GM19397 (cell line): ENCODE data around the gene PHF19.

Experiments
- ATAC-seq: cut with Tn5 transposase; IDR thresholded peaks from one replicate; pipeline ENCODE4 v1.9.1; 2021; ENCODE audit warnings: mild to moderate bottlenecking, moderate library complexity; ENCODE audit not compliant: unreplicated experiment

Gene PHF19

DNA sequence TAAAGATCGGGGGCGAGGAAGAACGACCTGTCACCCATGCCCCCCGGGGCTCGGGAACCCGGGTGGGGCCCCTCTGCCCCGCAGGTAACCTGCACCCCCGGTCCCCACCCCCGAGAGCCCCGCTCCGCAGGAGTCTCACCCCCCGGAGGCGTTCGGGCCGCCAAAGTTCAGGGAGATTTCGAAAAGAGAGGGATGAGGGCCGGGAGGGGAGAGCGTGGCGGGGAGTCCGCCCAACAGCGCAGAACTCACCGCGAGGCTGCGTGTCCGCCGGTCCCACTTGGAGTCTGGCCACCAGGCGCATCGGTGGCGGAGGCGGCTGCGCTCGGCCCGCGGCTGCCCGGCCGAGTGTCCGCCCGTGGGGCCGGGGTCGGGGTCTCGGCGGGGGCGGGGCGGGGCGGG lies at the start of gene PHF19:
Gene PHF19 (minus strand): TSS at position 347 of the 399 bp plus-strand sequence. CDS start 2,447 bp downstream, outside the sequence.
- ATAC-seq, result peak; percentile 2

DNA sequence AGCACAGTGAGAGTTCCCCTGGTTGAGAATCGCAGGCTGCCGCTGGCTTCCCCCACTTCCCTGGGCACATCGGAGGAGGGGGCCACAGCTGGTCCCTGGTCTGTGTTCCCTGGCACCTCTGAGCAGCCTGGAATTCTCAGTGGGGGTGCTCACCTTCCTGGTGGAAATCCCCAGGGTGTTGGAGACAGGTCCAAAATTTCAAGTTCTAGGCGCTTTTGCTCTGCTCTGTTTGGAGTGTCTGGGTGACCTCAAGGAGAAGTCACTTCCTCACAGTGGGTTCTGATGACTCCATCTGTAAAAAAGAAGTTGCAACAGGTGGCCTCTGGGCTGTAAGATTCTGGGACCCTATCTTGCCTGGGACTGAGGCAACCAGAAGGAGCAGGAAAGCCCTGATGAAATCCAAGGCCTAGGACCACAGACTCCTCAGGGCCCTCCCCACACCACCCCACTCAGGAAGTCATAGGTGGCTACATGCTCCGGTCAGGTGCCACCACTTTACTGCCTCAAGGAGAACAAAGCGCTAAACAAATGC lies 49.5 kb upstream of the PHF19 start, which contains the start of gene TRAF1:
Gene TRAF1 (minus strand): TSS at position 400 of the 532 bp plus-strand sequence. CDS start 721 bp downstream, outside the sequence.
- ATAC-seq, result peak; percentile 29

DNA sequence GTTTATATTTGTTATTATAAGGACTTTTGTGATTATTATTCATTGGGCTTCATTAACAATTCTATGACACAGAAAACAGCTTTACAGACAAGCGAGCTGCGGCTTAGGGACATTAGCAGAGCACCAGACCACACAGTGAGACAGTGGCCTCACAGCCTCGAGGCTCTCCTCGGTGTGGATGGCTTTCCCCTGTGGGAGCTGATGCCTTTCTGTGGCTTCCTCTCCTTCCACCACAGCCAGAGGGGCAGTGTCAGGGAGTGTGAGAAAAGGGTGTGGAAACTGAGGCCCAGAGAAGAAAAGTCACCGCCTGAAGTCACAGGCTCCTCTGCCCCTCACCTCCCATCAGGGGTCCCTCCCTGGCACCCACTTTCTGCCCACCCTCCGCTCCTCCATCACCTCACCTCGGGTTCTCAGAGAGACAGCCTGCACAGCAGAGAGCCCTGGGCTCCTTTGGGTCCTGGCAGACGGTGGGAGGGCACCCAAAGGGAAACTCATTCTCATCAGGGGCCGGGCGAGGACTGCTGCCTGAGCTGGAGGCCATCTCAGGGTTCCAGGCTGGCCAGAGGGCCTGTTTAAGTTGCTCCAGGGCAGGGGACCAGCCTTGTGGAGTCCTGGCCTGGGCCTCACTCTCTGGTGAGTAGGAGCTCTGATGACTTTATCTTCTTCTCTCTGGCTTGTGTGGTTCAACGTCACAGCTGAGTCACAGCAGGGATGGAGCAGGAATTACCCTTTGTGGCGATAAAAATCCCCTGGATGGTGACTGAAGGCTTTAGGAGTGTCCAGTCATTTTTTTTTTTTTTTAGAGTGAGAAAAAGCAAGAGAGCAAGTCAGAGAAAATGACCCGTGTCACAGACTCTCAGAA lies 48.8 kb upstream of the PHF19 start:
- ATAC-seq, result peak; percentile 27

DNA sequence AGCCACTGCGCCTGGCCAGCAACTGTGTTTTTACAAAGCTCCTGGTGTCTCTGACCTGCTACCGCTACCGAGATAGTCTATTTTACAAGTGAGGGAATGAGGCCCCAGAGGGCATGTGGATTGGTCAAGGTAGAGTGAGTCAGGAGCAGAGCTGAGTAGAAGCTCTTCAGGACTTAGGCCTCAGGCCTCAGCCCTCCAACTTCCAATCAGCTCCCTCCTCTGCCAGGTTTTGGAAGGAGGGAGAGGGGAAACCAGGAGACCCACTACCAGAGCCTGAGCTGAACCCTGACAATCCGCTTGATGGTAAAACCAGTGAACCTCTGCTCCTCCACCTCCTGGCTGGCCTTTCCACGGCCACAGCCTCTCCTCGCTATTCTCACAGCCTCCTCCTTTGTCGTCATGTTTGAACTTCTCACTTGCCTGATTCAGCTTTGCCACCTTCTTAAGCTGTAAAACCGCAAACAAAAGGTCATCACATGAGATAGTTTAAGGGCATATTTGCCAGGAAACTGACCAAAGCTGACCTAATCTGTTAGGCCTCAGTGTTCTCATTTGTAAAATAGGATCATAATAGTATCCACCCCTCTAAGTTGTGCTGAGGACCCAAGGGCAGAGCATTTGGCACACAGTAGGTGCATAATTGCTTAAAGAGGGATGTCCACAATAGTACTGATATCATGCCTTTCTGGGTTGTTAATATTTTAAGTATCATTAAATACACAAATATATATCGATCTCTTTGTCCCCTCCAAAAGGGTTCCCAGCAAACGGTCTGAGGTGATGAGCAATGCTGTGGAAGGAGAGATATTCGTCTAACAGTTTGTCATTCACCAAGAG lies 47.9 kb upstream of the PHF19 start:
- no peak for ATAC-seq

DNA sequence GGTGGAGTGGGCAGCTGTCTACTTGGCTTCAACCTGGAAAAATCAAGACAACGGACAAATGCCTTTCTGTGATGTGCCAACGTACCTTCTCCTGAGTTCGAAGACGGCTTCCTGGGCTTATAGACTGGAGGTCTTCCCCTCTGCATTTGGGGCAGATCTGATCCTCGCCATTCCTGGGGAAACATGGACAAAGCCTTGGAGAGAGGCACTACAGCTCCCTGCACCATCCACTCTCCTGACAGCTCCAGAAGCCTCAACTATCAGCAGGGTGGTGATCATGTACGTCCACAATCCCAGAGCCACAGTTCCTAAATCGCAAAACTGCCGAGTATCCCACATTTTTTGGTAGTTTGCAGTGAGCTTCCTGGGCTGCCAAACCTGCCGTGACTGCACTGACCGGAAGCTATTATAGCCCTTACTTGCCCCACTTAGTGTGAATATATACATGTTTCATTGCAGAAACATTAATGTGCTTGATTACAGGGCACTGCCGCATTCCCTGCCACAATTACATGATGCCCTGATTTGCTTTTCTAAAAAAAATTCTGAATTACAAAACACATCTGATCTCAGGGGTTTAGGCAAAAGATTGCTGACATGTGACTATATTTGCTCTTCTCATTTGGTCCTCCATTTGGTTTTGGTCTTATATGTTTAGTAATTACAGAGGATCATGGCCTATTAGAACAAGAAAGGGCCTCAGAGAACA lies 46.8 kb upstream of the PHF19 start:
- no peak for ATAC-seq

DNA sequence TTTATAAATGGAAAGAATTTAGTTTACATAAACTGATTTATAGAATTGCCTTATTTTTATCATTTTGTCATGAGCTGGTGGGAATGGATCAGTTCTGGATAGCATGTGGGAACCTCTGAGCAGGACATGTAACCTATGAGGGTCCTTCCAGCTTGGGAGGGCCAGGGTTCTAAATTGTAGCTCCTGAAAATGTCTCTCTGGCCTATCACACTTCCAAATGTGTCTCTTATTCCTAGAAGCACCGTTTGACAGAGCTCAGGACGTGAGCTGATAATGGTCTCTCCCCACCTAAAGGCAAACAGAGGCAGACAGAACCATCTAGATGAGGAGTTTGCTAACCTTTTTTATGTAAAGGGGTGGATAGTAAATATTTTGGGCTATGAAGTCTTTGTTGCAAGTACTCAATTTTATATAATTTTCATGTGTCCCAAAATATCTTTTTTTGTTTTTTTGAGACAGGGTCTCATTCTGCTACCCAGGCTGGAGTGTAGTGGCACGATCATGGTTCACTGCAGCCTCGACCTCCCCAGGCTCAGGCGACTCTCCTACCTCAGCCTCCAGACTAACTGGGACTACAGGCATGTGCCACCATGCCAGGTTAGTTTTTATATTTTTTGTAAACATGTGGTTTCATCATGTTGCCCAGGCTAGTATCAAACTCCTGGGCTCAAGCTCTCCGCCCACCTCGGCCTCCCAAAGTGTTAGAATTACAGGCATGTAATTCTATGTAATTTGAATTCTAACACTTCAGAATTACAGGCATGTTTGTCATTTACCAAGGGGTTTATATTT lies 45.6 kb upstream of the PHF19 start:
- no peak for ATAC-seq

DNA sequence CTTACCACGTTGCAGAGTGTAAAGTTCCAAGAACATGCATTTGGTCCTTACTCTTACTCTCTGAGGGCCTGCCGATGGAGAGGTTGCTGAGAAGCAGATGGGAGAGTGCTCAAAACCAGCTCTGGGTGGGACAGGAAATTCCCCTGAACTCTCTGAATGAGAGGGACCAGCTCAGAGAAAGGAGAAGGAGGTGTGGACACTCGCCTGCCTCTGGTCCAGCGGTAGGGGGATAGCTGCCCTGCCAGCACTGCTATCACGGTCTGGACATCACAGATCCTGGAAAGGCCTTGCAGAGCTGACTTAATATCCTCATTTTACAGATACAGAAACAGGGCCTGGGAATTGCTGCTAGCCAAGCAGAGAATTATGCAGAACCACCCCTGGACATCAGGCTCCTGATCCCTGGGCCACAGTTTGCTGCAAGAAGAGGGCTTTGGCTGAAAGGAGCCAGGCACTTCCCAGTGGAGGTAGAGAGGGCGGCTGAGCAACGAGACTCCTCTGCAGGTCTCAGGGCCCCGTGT lies 44.7 kb upstream of the PHF19 start:
- ATAC-seq, result no peak

DNA sequence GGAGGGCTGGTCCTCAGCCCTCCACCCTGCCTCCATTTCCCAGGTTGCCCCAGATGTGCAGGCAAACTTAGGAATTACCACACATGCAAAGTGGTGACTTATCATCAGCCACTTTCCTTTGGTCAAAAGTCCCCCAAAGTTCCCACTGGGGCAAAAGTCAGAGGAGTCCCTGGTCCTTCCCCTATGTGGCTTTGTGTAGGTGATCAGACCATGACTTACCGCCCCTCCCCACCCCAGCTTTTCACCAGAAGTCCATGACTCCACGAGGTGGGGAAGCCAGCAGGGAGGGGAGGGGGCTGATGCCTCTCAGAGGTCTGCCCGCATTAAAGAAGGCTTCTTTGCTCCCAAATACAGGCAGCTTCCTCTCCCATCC lies 43.8 kb upstream of the PHF19 start:
- no peak for ATAC-seq

DNA sequence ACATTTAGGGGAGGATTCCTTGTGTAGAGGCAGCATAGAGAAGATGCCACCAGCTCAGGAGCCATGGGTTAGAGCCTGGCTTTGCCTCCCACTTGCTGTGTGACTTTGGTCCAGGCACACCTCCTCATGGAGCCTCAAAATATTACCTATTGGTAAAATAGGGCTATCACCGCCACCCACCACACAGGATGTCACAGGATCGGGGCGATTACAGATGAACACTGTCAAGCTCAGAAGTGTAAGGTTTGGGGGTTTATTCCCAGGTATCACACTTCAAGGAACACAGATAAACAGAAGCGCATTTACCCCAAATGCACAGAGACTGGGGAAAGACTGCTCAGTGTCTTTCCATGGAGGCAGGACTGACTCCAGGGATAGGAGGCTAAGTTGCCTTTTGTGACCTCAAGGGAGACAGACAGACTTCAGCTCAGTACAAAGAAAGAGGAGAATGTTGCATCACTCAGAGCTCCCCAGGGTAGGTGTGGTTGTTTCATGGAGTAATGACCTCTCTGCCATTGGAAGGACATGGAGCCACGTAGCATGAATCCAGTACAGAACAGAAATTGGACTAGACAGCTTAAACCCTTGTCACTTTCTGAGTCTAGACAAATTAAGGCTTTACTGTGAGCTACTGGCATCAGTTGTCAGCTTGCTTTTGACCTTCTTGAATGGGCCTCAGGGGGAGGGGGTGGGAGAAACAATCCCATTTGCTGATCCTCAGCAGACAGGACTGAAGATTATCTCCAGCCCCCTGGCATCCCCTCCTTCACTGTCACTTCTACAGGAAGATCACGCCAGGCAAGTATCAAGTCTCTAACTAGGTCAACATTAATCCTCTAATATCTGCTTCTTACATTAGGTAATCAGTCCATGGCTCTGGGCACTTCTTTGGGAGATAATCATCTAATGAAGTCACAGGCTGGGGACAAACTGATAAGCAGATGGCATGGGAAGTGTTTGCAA lies 43.1 kb upstream of the PHF19 start:
- no peak for ATAC-seq

DNA sequence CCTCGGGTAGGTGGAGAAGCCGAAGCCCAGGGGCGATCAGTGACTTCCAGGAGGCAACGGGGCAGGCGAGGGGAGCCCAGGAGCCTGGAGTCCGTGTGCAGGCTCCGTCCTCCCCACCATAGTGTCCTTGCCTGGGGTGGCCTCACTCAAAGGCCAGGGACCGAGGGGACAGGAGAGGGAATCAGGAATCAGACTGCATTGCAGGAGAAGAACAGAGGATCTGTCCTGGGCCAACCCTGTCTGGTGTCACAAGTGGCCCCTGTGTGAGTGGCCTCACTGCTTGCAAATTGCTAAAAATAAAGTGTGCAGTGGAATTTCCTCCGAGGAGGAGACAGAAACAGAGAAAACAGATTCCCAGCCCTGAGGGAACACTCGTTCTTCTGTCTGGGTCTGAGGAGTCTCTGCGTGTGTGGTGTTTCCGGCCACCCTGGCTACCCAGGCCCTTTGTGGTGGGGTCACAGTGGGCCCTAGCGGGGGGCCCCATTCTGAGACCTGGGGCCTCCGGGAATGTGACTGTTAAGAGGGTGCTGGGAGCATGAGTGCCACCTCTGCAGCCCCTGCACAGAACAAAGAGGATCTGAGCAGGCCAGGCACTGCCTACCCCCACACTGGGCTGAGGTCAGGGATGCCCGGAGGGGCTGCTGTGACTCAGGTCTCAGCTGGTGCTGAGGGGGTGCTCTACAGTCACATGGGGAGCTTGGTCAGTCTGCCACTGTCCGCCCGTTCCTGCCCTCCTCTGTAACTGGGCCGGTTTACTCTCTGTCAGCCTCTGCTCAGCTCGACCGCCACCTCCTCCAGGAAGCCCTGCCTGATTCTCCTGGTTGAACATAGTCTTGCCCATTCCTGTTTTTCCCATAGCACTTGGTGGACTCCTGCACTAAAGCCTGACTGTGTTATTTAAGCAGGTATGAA lies 42.2 kb upstream of the PHF19 start:
- ATAC-seq, result no peak

DNA sequence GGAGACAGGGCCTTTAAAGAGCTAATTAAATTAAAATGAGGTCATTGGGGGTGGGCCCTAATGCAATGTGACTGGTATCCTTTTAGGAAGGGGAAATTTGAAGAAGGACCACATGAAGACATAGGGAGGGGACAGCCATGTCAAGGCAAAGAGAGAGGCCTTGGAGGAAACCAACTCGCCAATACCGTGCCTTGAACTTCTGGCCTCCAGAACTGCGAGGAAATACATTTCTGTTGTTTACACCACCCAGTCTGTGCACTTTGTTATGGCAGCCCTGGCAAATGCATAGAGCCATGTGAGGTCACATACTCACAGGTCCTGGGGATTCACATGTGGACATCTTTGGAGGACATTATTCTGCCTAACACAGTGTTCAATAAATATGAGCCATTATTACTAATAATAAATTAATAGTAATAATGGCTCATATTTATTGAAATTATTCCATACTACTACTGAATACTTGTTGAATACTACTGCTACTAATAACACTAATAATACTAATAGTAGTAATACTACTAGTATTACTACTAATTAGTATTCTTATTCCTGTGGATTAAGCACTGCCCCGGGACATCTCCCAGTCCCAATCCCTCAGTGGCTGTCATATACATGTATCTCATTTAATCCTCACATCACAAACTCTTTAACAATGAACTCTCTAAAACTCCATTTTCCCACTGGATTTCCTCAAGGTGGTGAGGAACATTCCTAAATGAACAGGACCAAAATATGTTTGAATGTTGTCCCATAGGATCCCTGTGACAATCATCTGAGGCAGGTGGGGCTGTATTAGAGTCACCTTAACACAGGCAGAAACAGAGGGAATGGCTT lies 41.2 kb upstream of the PHF19 start:
- no peak for ATAC-seq

DNA sequence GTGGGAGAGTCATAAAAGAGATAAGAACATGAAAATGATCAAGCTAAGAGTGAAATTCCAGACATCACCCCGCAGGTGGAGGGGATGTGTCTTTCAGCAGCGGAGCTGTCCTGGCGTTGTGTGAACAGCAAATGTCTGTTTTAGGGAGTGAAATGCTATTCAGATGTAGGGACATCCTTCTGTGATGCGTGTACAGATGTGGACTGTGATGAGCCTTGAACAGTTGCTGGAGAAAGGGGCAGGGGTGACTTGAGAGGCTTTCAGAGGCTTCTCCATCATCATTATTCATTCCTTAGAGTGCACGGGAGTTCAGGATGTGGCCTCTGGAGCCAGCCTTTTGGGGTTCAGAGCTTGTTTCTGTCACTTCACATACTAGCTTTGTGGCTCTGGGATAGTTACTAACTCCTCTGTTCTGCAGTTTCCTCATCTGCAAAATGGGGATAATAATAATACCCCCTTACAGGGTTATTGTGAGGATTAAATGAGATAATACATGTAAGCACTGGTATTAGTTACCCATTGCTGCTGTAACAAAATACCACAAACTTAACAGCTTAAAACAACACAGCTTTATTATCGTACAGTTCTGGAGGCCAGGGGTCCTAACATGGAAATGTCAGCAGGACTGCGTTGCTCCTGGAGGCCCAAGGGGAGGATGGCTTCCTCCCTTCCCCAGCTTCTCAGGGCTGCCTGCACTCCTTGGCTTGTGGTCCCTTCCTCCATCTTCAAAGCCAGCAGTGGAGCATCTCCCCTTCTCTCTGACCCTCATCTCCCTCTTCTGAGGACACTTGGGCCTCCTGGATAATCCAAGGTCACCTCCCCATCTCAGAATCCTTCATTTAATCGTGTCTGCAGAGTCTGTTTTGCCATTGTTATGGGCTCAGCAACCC lies 40.2 kb upstream of the PHF19 start:
- no peak for ATAC-seq

DNA sequence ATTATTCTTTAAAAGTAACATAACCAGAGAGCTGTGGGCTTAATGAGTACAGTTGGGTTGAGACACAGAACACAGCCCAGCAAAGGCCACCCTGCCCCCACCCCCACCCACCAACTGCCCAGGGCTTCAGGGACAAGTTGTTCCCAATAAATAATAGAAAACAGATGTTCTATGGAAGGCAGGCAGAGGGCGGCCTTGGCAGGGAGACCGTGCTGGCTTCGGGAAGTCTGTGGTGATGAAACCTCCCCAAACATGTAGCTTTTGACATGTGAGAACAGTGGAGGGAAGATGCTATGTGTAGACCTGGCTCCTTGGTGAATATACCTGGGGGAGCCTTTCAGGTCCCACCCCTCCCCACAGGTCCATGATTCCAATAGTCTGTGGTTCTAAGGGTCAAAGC lies 39.6 kb upstream of the PHF19 start:
- ATAC-seq, result no peak

DNA sequence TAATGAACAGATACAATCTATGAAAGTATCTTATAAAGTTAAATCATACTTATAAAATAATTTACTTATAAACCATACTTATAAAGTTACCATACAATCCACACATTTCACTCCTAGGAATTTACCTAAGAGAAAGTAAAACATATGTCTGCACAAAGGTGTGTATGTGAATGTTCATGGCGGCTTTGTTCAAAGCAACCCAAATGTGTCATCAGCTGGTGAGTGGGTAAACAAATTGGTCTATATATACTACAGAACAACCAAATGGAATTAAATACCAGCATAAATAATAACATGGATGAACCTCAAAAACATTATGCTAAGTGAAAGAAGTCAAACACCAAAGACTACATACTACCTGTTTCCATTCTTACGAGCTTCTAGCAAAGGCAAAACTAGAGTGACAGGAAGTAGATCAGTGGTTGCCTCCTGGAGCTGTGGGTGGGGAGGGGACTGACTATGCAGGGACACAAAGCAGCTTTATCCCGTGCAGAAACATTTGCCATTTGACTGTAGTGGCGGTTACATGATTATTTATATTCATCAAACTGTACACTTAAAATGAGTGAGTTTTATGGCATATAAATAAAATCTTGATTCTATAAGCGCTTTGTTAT lies 39.0 kb upstream of the PHF19 start:
- ATAC-seq, result no peak

DNA sequence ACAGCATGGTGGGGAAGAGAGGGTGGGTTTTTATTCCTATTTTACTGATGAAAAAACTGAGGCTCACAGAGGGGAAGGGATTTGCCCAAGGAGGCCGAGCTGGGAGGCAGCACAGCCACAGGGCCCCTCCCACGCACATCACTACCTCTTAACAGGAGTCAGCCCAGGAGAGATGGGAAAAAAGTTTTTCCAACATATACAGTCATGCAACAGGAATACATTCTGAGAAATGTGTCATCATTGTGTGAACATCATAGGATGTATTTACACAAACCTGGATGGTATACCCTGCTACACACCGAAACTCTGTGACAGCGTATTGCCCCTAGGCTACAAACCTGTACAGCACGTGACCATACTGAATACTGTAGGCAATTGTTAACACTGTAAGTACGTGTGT lies 38.0 kb upstream of the PHF19 start:
- no peak for ATAC-seq
